ENCODE measurements around the gene SPTLC3. TPM values are rescaled to one million over a fixed set of nuclear protein-coding genes. Genes with fewer than 3 reads are reported as not detected.
A peak's percentile ranks its signal among the peaks of the same experiment; 100 is the strongest.

The SPTLC3 gene
- total and polyA plus RNA-seq, 2 donors (not counting 1 experiment from before 2014, with no cell fraction given) = 4.0 TPM

DNA sequence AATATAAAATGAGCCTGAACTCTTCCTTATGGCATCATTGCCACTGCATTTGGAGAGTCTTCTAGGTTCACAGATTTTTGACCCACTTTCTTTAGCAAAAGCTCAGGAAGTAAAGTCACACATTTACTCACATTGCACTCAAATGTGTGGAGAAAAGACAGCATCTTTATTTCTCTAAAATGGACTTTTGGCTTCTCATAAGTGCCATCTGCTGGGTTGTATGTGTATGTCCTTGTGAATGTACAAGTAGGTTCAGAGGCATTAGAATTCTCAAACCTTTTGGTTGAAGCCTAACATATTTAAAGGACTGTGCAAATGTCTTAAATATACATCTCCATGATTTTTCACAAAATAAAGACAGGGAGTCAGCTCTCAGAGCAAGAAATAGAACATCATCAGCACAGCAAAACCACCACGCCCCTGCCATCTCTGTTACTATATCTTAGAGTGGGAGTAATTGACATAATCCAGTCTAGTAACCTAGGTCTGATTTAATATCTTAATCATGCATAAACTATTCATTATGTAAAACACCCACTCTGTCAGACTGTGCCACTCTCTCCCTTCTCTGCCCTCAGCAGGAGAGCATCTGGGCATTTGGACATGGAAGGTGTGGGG is 42.2 kb upstream of the SPTLC3 start:
- Histone ChIP-seq H3K27me3 (ENCODE audit: control insufficient read depth, insufficient read depth, low read length) (no peaks in the 10 kb centered on the region), H2AFZ (ENCODE audit: low read length) (no peak overlapping the region), H3K9ac (ENCODE audit: insufficient read depth, low read length) (no peak overlapping the region), H3K4me2 (ENCODE audit: extremely low read depth, insufficient read depth, low read length) (no peak overlapping the region), H4K20me1 (ENCODE audit: control insufficient read depth, extremely low read depth, insufficient read depth, low read length) (no peaks in the 10 kb centered on the region), H3K27ac (ENCODE audit: insufficient read depth, low read length) (no peak overlapping the region), H3K36me3 (ENCODE audit: control insufficient read depth, insufficient read depth, low read length) (no peaks in the 10 kb centered on the region), H3K9me3 (ENCODE audit: control insufficient read depth, insufficient read depth, low read depth, low read length) (no peaks in the 10 kb centered on the region), H3K79me2 (ENCODE audit: control insufficient read depth, insufficient read depth, low read length) (no peaks in the 10 kb centered on the region), H3K4me3 (replicated peaks in 1 of 4; ENCODE audit: control extremely low read depth in 1 of 4, insufficient read depth in 1 of 4, low read depth in 3 of 4, low read length in 4 of 4) (no peak overlapping the region), H3K4me1 (ENCODE audit: control insufficient read depth, extremely low read depth, insufficient read depth, low read length) (no peaks in the 10 kb centered on the region)
- DNase-seq (ENCODE audit: low read depth in 2 of 2) = peak; percentile 42 to 76
- TF ChIP-seq, protein P1, sequence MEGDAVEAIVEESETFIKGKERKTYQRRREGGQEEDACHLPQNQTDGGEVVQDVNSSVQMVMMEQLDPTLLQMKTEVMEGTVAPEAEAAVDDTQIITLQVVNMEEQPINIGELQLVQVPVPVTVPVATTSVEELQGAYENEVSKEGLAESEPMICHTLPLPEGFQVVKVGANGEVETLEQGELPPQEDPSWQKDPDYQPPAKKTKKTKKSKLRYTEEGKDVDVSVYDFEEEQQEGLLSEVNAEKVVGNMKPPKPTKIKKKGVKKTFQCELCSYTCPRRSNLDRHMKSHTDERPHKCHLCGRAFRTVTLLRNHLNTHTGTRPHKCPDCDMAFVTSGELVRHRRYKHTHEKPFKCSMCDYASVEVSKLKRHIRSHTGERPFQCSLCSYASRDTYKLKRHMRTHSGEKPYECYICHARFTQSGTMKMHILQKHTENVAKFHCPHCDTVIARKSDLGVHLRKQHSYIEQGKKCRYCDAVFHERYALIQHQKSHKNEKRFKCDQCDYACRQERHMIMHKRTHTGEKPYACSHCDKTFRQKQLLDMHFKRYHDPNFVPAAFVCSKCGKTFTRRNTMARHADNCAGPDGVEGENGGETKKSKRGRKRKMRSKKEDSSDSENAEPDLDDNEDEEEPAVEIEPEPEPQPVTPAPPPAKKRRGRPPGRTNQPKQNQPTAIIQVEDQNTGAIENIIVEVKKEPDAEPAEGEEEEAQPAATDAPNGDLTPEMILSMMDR (conservative IDR thresholded peaks at IDR 0.05 in 1 of 2, IDR thresholded peaks at IDR 0.05 in 1 of 2; ENCODE audit: low read depth in 1 of 2, low read length in 2 of 2) = peak; percentile 54 to 59
- no peak for TF ChIP-seq EZH2 (IDR thresholded peaks at IDR 0.05; ENCODE audit: low read length, missing control alignments)

DNA sequence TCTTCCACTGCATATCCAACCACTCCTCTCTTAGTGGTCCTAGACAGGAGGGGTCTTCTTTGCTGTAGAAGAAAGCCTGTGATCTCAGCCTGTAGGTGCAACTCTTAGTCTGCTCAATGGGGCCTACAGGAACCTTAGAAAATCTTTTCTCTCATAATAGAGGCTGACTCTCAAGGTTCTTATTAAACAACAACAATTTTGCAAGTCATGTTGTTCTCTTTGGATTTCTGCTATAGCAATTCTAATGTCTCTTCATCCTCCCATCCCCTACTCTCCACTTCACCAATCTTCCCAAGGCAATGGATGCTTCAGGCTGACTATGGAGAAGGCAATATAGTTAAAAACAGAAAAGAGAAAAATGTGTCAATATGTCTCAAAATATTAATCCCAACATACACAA is 40.8 kb upstream of the SPTLC3 start:
- Histone ChIP-seq H3K4me2 (ENCODE audit: extremely low read depth, insufficient read depth, low read length) (no peak overlapping the region), H3K36me3 (ENCODE audit: control insufficient read depth, insufficient read depth, low read length) (no peaks in the 10 kb centered on the region), H3K4me1 (ENCODE audit: control insufficient read depth, extremely low read depth, insufficient read depth, low read length) (no peaks in the 10 kb centered on the region), H3K4me3 (replicated peaks in 1 of 4; ENCODE audit: control extremely low read depth in 1 of 4, insufficient read depth in 1 of 4, low read depth in 3 of 4, low read length in 4 of 4) (no peak overlapping the region), H3K9ac (ENCODE audit: insufficient read depth, low read length) (no peak overlapping the region), H4K20me1 (ENCODE audit: control insufficient read depth, extremely low read depth, insufficient read depth, low read length) (no peaks in the 10 kb centered on the region), H3K27me3 (ENCODE audit: control insufficient read depth, insufficient read depth, low read length) (no peaks in the 10 kb centered on the region), H3K79me2 (ENCODE audit: control insufficient read depth, insufficient read depth, low read length) (no peaks in the 10 kb centered on the region), H3K9me3 (ENCODE audit: control insufficient read depth, insufficient read depth, low read depth, low read length) (no peaks in the 10 kb centered on the region), H3K27ac (ENCODE audit: insufficient read depth, low read length) (no peak overlapping the region), H2AFZ (ENCODE audit: low read length) (no peak overlapping the region)
- TF ChIP-seq EZH2 (IDR thresholded peaks at IDR 0.05; ENCODE audit: low read length, missing control alignments) = no peak
- TF ChIP-seq, protein P1 (conservative IDR thresholded peaks at IDR 0.05 in 1 of 2, IDR thresholded peaks at IDR 0.05 in 1 of 2; ENCODE audit: low read depth in 1 of 2, low read length in 2 of 2) = no peak
- no peak for DNase-seq (ENCODE audit: low read depth in 2 of 2)

DNA sequence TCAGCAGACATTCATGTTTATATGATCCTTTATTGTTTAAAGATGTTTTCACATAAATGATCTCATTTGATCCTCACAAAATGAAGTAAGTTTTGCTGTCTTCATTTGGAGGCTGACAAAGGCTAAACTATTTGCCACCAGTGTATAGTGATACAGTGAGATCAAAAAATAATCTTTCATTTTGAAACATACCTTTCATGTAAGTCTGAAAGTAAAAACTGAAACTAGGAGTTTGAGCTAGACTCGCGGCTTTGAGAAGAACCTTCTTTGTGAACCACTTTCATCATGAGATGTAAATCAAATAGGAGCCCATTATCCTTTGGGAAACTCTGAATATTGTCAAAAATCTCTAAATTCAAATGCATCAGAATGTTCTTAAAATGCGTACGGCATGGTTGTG is 40.3 kb upstream of the SPTLC3 start:
- Histone ChIP-seq H2AFZ (ENCODE audit: low read length) (no peak overlapping the region), H3K9me3 (ENCODE audit: control insufficient read depth, insufficient read depth, low read depth, low read length) (no peaks in the 10 kb centered on the region), H3K36me3 (ENCODE audit: control insufficient read depth, insufficient read depth, low read length) (no peaks in the 10 kb centered on the region), H4K20me1 (ENCODE audit: control insufficient read depth, extremely low read depth, insufficient read depth, low read length) (no peaks in the 10 kb centered on the region), H3K4me2 (ENCODE audit: extremely low read depth, insufficient read depth, low read length) (no peak overlapping the region), H3K4me3 (replicated peaks in 1 of 4; ENCODE audit: control extremely low read depth in 1 of 4, insufficient read depth in 1 of 4, low read depth in 3 of 4, low read length in 4 of 4) (no peak overlapping the region), H3K9ac (ENCODE audit: insufficient read depth, low read length) (no peak overlapping the region), H3K27ac (ENCODE audit: insufficient read depth, low read length) (no peak overlapping the region), H3K27me3 (ENCODE audit: control insufficient read depth, insufficient read depth, low read length) (no peaks in the 10 kb centered on the region), H3K79me2 (ENCODE audit: control insufficient read depth, insufficient read depth, low read length) (no peaks in the 10 kb centered on the region), H3K4me1 (ENCODE audit: control insufficient read depth, extremely low read depth, insufficient read depth, low read length) (no peaks in the 10 kb centered on the region)
- no peak for DNase-seq (ENCODE audit: low read depth in 2 of 2)
- no peak for TF ChIP-seq EZH2 (IDR thresholded peaks at IDR 0.05; ENCODE audit: low read length, missing control alignments)
- TF ChIP-seq, protein P1 (conservative IDR thresholded peaks at IDR 0.05 in 1 of 2, IDR thresholded peaks at IDR 0.05 in 1 of 2; ENCODE audit: low read depth in 1 of 2, low read length in 2 of 2) = no peak

All from fibroblast of lung (primary cell).